Measurements from ENCODE around the gene FAM168A. TPM values are rescaled to one million over a fixed set of nuclear protein-coding genes. Genes with fewer than 3 reads are reported as not detected.

Gene FAM168A
- total and polyA plus RNA-seq, 10 of the 15 experiments (the other 5 are each of a cell fraction or from before 2014, with no cell fraction given): 1.7 to 20.0 (median 10.0) TPM

- ATAC-seq: no peak
- no peaks in the 10 kb centered on the region for H3K4me1 ChIP-seq (ENCODE audit: control insufficient read depth, insufficient read depth, low read length)
- no peak for FAIRE-seq
- H2AFZ ChIP-seq (ENCODE audit: control insufficient read depth, low read depth, low read length): no peak overlapping the region
- intact Hi-C loops (cut with micrococcal nuclease; ENCODE audit: unreplicated experiment): no loop called here
- H3K27ac ChIP-seq (ENCODE audit: control insufficient read depth, insufficient read depth): no peak overlapping the region
- H3K4me3 ChIP-seq: no peak overlapping the region
- TF ChIP-seq MEF2A (IDR thresholded peaks at IDR 0.05; ENCODE audit: insufficient read depth, low read depth, low read length) (no peak), PAX5 (IDR thresholded peaks at IDR 0.05; ENCODE audit: borderline replicate concordance, low read depth, low read length) (no peak)
- no peaks in the 10 kb centered on the region for H3K79me2 ChIP-seq (ENCODE audit: control insufficient read depth, insufficient read depth, low read length)
- ChIA-PET SMC1A (ENCODE audit: uncharacterized antibody, unreplicated experiment) (interaction anchor here (0.6 to 5.6 kb wide), 4 partner anchors 38 to 203 kb away, joined by 3 to 79 read pairs (median 18); no protein-coding TSS in a partner anchor), RAD21 (ENCODE audit: unreplicated experiment) (interaction anchor here (4.3 kb wide), 1 partner anchor 38 kb away, joined by 64 read pairs; no protein-coding TSS in a partner anchor), CTCF (interaction anchor here (0.6 to 6.4 kb wide), 5 partner anchors 12 to 308 kb away, joined by 3 to 173 read pairs (median 29); no protein-coding TSS in a partner anchor), POLR2A (no interaction called here)
- no TSS peak for BruUV-seq (replicated peaks)
- H3K27me3 ChIP-seq (replicated peaks in 1 of 2; ENCODE audit: control insufficient read depth in 2 of 2, insufficient read depth in 2 of 2, low read length in 1 of 2): no peaks in the 10 kb centered on the region
- H3K36me3 ChIP-seq (ENCODE audit: control insufficient read depth in 2 of 2, insufficient read depth in 2 of 2, low read length in 1 of 2): no peaks in the 10 kb centered on the region
- no peak overlapping the region for H3K9ac ChIP-seq (ENCODE audit: control insufficient read depth, insufficient read depth, low read length)
- no peak overlapping the region for H3K4me2 ChIP-seq (ENCODE audit: control insufficient read depth, insufficient read depth)
- H4K20me1 ChIP-seq (ENCODE audit: control insufficient read depth, insufficient read depth): no peaks in the 10 kb centered on the region
- H3K9me3 ChIP-seq (replicated peaks; ENCODE audit: control insufficient read depth, insufficient read depth, low read length): no peaks in the 10 kb centered on the region
- DNase-seq (ENCODE audit: low read depth, low spot score): no peak
- WGBS (ENCODE audit: insufficient coverage, insufficient replicate concordance, low lambda C conversion rate, missing lambda C conversion rate): 42% methylated on average over 4 of the region's 4 CpGs
- in situ Hi-C loops (cut with MboI): no loop called here
Measured at GRCh38 chr11:73622926-73623593, 25.1 kb upstream of the FAM168A start.

- no peak overlapping the region for H2AFZ ChIP-seq (ENCODE audit: control insufficient read depth, low read depth, low read length)
- intact Hi-C loops (cut with micrococcal nuclease; ENCODE audit: unreplicated experiment) (no loop called here), in situ Hi-C loops (cut with MboI) (no loop called here)
- no peaks in the 10 kb centered on the region for H3K27me3 ChIP-seq (replicated peaks in 1 of 2; ENCODE audit: control insufficient read depth in 2 of 2, insufficient read depth in 2 of 2, low read length in 1 of 2)
- no peak overlapping the region for H3K4me3 ChIP-seq
- CTCF ChIA-PET: interaction anchor here (0.7 to 1.1 kb wide), 2 partner anchors 11 to 136 kb away, joined by 3 to 6 read pairs; no protein-coding TSS in a partner anchor
- no peaks in the 10 kb centered on the region for H4K20me1 ChIP-seq (ENCODE audit: control insufficient read depth, insufficient read depth)
- POLR2A ChIA-PET: no interaction called here
- H3K9ac ChIP-seq (ENCODE audit: control insufficient read depth, insufficient read depth, low read length): no peak overlapping the region
- DNase-seq (ENCODE audit: low read depth, low spot score): no peak
- no peak for FAIRE-seq
- RAD21 ChIA-PET (ENCODE audit: unreplicated experiment): interaction anchor here (1.1 kb wide), 1 partner anchor 11 kb away, joined by 3 read pairs; no protein-coding TSS in a partner anchor
- H3K9me3 ChIP-seq (replicated peaks; ENCODE audit: control insufficient read depth, insufficient read depth, low read length): no peaks in the 10 kb centered on the region
- no peaks in the 10 kb centered on the region for H3K36me3 ChIP-seq (ENCODE audit: control insufficient read depth in 2 of 2, insufficient read depth in 2 of 2, low read length in 1 of 2)
- H3K79me2 ChIP-seq (ENCODE audit: control insufficient read depth, insufficient read depth, low read length): no peaks in the 10 kb centered on the region
- H3K4me1 ChIP-seq (ENCODE audit: control insufficient read depth, insufficient read depth, low read length): no peaks in the 10 kb centered on the region
- H3K4me2 ChIP-seq (ENCODE audit: control insufficient read depth, insufficient read depth): no peak overlapping the region
- SMC1A ChIA-PET (ENCODE audit: uncharacterized antibody, unreplicated experiment): no interaction called here
- no peak overlapping the region for H3K27ac ChIP-seq (ENCODE audit: control insufficient read depth, insufficient read depth)
- no TSS peak for BruUV-seq (replicated peaks)
- ATAC-seq: no peak
- TF ChIP-seq ELK1 (IDR thresholded peaks at IDR 0.05; ENCODE audit: low read depth, low read length) (no peak), BCLAF1 (IDR thresholded peaks at IDR 0.05) (no peak), BACH1 (IDR thresholded peaks at IDR 0.05; ENCODE audit: borderline replicate concordance) (no peak), LARP7 (IDR thresholded peaks at IDR 0.05) (no peak), POLR2AphosphoS2 (IDR thresholded peaks at IDR 0.05; ENCODE audit: low read depth, low read length) (no peak), E2F8 (IDR thresholded peaks at IDR 0.05; ENCODE audit: low read depth, partially characterized antibody) (no peak)
Measured at GRCh38 chr11:73614591-73614990, 16.7 kb upstream of the FAM168A start.
